HFF-Myc (cell line): ENCODE results near the gene GUCA2A.

ENCODE experiments used
- DNase-seq: peaks from one replicate; pipeline ENCODE4 v3.0.0-alpha.2; 2011; ENCODE audit warnings: low read depth; ENCODE audit errors: extremely low read depth
- H3K4me3 ChIP-seq: replicated peaks from 2 replicates; pipeline ENCODE4 v1.5.1; 2011; ENCODE audit warnings: low read depth, mild to moderate bottlenecking, control low read depth, low read length
- TF ChIP-seq, protein P1 (sequence below): IDR thresholded peaks from 2 replicates; pipeline ENCODE4 v1.5.1; 2012; ENCODE audit warnings: mild to moderate bottlenecking, low read depth, low read length, control low read depth; ENCODE audit errors: missing control alignments

Gene GUCA2A

GRCh38 chr1:42198251-42198650 lies 33.7 kb upstream of the GUCA2A start:
- no peak overlapping the region for H3K4me3 ChIP-seq
- no peak for DNase-seq
- TF ChIP-seq, protein P1, sequence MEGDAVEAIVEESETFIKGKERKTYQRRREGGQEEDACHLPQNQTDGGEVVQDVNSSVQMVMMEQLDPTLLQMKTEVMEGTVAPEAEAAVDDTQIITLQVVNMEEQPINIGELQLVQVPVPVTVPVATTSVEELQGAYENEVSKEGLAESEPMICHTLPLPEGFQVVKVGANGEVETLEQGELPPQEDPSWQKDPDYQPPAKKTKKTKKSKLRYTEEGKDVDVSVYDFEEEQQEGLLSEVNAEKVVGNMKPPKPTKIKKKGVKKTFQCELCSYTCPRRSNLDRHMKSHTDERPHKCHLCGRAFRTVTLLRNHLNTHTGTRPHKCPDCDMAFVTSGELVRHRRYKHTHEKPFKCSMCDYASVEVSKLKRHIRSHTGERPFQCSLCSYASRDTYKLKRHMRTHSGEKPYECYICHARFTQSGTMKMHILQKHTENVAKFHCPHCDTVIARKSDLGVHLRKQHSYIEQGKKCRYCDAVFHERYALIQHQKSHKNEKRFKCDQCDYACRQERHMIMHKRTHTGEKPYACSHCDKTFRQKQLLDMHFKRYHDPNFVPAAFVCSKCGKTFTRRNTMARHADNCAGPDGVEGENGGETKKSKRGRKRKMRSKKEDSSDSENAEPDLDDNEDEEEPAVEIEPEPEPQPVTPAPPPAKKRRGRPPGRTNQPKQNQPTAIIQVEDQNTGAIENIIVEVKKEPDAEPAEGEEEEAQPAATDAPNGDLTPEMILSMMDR: no peak

DNA sequence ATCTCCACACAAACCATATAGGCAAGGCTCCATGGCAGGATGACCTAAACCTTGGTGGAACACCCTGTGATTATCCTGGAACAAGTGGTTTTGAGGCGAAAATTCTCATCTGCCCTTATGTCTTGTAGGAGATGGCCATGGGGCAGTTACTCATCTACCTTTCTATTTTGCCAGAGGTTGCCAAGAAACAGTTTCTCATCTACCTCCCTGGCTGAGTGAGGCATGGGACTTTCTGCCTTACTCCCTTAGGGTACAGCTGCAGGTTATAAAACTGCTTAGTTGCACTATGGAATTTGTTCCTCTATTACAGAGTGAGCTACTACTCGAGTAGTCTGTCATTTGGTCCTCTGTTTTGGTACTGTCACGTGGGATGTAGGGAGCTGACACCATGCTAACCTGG lies 31.3 kb upstream of the GUCA2A start:
- no peak overlapping the region for H3K4me3 ChIP-seq
- TF ChIP-seq, protein P1: no peak
- DNase-seq: no peak

GRCh38 chr1:42192106-42192505 lies 27.6 kb upstream of the GUCA2A start:
- TF ChIP-seq, protein P1: no peak
- DNase-seq: no peak
- H3K4me3 ChIP-seq: no peak overlapping the region

- TF ChIP-seq, protein P1: no peak
- no peak overlapping the region for H3K4me3 ChIP-seq
- DNase-seq: no peak
Measured at GRCh38 chr1:42191319-42191718, 26.8 kb upstream of the GUCA2A start.

GRCh38 chr1:42189931-42190853 lies 25.6 kb upstream of the GUCA2A start:
- TF ChIP-seq, protein P1: no peak
- DNase-seq: no peak
- no peak overlapping the region for H3K4me3 ChIP-seq

DNA sequence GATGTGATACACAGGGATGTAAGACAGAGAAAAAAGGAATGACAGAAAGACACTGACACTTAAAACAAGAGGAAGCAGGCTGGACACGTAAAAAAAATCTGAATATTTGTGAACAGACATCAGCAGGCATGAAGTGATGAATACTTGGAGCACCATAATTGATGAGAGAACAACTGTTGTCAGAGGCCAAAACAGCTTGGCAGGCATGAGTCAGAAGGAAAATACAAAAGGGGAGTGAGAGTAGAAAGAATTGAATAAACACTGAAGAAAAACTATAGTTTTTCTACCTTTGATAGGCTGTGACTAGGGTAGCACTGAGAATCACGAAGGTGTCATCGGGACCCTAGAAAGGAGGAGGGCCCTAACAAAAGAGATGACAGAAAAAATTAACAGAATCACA lies 21.6 kb upstream of the GUCA2A start:
- H3K4me3 ChIP-seq: no peak overlapping the region
- TF ChIP-seq, protein P1: no peak
- no peak for DNase-seq
